Esophagus squamous epithelium (tissue), 4 donors: ENCODE measurements around the gene GALNTL6.

Experiments
- POLR2A ChIP-seq, 4 donors: fragments of 450-650 bp; IDR thresholded peaks; one replicate each; pipeline ENCODE4 v1.6.1; 2017; ENCODE audit warnings: antibody characterized with exemption in 4 of 4, mild to moderate bottlenecking in 4 of 4, moderate library complexity in 3 of 4
- TF ChIP-seq, protein P1 (sequence below), 6 experiments: fragments of 450-650 bp in 4 of 6; fragments of 200-600 bp in 2 of 6; sonication (generic) in 2 of 6; IDR thresholded peaks; one replicate each; pipeline ENCODE4 v1.5.1; 2016 to 2019; ENCODE audit warnings: antibody characterized with exemption in 6 of 6, mild to moderate bottlenecking in 4 of 6, moderate library complexity in 4 of 6

DNA sequence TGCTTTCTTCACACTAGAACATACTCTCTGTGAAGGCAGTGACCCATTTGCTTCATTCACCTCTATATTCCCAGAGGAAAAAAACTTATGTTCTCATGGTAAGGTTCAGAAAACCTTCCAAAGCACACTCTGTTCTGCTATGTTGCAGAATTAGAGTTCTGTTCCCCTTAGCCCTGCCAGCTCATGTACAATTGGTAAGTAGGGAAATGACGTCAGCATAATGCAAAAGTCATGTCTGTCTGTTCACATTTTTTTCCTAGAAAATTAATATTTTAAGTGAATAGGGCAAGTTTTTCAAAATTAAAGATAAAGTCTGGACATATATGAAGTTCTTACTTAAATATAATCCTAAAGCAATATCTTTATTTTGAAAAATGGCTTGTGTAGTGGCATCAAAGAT, 443.6 kb downstream of the GALNTL6 start:
- TF ChIP-seq, protein P1, sequence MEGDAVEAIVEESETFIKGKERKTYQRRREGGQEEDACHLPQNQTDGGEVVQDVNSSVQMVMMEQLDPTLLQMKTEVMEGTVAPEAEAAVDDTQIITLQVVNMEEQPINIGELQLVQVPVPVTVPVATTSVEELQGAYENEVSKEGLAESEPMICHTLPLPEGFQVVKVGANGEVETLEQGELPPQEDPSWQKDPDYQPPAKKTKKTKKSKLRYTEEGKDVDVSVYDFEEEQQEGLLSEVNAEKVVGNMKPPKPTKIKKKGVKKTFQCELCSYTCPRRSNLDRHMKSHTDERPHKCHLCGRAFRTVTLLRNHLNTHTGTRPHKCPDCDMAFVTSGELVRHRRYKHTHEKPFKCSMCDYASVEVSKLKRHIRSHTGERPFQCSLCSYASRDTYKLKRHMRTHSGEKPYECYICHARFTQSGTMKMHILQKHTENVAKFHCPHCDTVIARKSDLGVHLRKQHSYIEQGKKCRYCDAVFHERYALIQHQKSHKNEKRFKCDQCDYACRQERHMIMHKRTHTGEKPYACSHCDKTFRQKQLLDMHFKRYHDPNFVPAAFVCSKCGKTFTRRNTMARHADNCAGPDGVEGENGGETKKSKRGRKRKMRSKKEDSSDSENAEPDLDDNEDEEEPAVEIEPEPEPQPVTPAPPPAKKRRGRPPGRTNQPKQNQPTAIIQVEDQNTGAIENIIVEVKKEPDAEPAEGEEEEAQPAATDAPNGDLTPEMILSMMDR (IDR thresholded peaks at IDR 0.05), result no peak
- TF ChIP-seq POLR2A (IDR thresholded peaks at IDR 0.05), result no peak
